ENCODE results near the gene BST1.
A peak's percentile ranks its signal among the peaks of the same experiment; 100 is the strongest.

DNA sequence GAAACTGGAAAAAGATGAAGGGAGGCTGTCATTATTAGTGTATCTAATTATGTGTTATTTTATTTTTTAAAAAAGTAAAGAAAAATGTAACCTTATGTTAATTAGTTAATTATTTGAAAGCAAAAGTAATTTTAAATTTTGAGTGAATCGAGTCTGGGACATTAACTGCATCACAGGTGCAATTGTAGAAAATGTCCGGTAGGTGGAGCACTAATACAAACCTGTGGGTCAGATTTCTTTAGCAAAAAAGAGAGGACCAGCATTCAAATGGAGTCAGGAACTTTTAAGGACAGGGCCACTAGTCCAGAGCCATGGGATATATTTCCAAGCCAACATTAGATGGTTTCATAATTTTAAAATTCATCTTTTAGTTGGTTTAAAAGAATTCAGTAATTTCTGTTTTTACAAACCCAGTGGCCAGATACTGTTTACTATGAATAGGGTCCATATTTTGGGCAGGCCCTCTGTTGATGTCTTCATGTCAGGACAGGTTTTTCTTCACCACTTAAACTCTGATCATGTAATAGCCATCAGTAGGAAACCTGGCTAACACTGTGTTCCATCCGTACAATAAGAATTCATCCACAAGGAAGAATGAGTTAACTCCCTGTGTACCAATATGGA lies 27.2 kb downstream of the BST1 start:
- TF ChIP-seq, protein P1, sequence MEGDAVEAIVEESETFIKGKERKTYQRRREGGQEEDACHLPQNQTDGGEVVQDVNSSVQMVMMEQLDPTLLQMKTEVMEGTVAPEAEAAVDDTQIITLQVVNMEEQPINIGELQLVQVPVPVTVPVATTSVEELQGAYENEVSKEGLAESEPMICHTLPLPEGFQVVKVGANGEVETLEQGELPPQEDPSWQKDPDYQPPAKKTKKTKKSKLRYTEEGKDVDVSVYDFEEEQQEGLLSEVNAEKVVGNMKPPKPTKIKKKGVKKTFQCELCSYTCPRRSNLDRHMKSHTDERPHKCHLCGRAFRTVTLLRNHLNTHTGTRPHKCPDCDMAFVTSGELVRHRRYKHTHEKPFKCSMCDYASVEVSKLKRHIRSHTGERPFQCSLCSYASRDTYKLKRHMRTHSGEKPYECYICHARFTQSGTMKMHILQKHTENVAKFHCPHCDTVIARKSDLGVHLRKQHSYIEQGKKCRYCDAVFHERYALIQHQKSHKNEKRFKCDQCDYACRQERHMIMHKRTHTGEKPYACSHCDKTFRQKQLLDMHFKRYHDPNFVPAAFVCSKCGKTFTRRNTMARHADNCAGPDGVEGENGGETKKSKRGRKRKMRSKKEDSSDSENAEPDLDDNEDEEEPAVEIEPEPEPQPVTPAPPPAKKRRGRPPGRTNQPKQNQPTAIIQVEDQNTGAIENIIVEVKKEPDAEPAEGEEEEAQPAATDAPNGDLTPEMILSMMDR (IDR thresholded peaks at IDR 0.05 in 8 of 11, conservative IDR thresholded peaks at IDR 0.05 in 3 of 11) = peak; percentile 76 to 92 (median 87)
- TF ChIP-seq POLR2A (IDR thresholded peaks at IDR 0.05) (no peak), POLR2AphosphoS5 (IDR thresholded peaks at IDR 0.05) (no peak)

All from spleen (tissue), 7 donors.